ENCODE measurements around the gene PALM.

The PALM gene

DNA sequence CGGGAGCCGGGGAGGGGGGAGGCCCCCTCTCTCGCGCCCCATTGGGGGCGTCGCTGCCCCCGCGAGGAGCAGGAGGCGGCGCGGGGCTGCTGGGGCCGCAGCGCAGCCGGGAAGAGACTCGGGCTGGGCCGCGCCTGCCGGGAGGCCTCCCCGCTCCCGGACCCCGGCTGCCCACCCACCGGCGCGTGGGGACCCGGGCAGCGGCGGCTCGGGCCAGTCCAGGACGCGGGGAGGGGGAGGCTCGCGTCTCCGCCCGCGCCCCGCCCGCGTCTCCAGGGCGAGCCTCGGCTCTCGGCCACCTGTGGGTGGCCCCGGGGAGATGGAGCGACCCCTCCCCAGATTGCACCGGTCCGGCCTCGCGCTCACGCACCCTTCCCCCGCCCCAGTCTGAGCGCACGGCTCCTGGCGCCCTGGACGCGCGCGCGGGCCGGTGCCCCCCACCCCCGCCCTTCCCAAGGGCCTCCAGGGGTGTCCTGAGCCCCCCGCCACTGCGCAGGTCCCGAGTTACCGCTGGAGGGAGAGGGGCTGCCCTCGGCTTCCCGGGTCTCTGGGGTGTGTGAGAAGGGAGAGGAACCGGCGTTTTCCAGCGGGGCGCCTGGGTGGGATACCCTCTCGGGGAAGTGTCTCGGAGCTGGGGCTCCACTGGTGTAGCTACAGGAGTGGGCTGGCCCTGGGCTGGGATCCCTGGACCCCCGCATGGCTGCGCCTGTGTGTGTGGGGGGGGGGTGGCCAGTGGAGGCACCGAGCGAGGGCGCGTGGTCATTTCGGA, 645 bp downstream of the PALM start:
- H3K9me3 ChIP-seq (ENCODE audit: control insufficient read depth, low read length) = no peaks in the 10 kb centered on the region
- no peak overlapping the region for H3K27ac ChIP-seq (ENCODE audit: insufficient read depth, low read length, poor library complexity, severe bottlenecking)
- no peak overlapping the region for H3K4me3 ChIP-seq (ENCODE audit: insufficient read depth, low read depth, low read length, poor library complexity, severe bottlenecking)
- H3K4me1 ChIP-seq (ENCODE audit: control insufficient read depth, insufficient read depth, low read length, poor library complexity, severe bottlenecking) = peaks cover 4% of the 10 kb centered on the region
- no peak for DNase-seq
- no peaks in the 10 kb centered on the region for H3K36me3 ChIP-seq (ENCODE audit: control insufficient read depth, insufficient read depth, low read length)
- H3K27me3 ChIP-seq (replicated peaks; ENCODE audit: control insufficient read depth, insufficient read depth, low read length, poor library complexity, severe bottlenecking) = peaks cover 17% of the 10 kb centered on the region

- Histone ChIP-seq H3K4me1 (ENCODE audit: control insufficient read depth, insufficient read depth, low read length, poor library complexity, severe bottlenecking) (no peaks in the 10 kb centered on the region), H3K36me3 (ENCODE audit: control insufficient read depth, insufficient read depth, low read length) (no peaks in the 10 kb centered on the region), H3K27me3 (replicated peaks; ENCODE audit: control insufficient read depth, insufficient read depth, low read length, poor library complexity, severe bottlenecking) (peaks cover 17% of the 10 kb centered on the region), H3K9me3 (ENCODE audit: control insufficient read depth, low read length) (no peaks in the 10 kb centered on the region), H3K4me3 (ENCODE audit: insufficient read depth, low read depth, low read length, poor library complexity, severe bottlenecking) (no peak overlapping the region), H3K27ac (ENCODE audit: insufficient read depth, low read length, poor library complexity, severe bottlenecking) (no peak overlapping the region)
- no peak for DNase-seq
These were observed 1.3 kb downstream of the PALM start for GRCh38 chr19:709965-710571.

DNA sequence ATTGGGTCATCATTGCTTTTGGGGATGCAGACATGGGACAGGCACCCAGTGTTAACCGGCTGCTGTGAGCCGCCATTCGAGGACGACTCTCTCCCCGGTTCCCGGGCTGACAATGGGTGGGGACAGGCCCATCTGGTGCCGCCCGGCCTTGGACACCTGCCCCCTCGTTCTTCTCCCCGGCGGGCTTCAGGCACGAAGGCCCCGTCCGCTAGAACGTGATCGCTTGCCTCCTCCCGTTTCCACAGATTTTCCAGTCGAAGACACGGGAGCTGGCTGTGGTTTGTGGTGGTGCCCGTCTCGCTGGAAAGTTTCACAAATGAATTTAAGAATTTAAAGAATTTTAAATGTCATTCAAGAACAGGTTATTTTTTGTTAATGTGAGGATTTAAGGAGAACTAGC, 2.0 kb downstream of the PALM start:
- Histone ChIP-seq H3K4me3 (ENCODE audit: insufficient read depth, low read depth, low read length, poor library complexity, severe bottlenecking) (no peak overlapping the region), H3K4me1 (ENCODE audit: control insufficient read depth, insufficient read depth, low read length, poor library complexity, severe bottlenecking) (no peaks in the 10 kb centered on the region), H3K9me3 (ENCODE audit: control insufficient read depth, low read length) (no peaks in the 10 kb centered on the region), H3K27ac (ENCODE audit: insufficient read depth, low read length, poor library complexity, severe bottlenecking) (no peak overlapping the region), H3K27me3 (replicated peaks; ENCODE audit: control insufficient read depth, insufficient read depth, low read length, poor library complexity, severe bottlenecking) (peaks cover 17% of the 10 kb centered on the region), H3K36me3 (ENCODE audit: control insufficient read depth, insufficient read depth, low read length) (no peaks in the 10 kb centered on the region)
- no peak for DNase-seq

- H3K27ac ChIP-seq (ENCODE audit: insufficient read depth, low read length, poor library complexity, severe bottlenecking) = no peak overlapping the region
- DNase-seq = no peak
- H3K27me3 ChIP-seq (replicated peaks; ENCODE audit: control insufficient read depth, insufficient read depth, low read length, poor library complexity, severe bottlenecking) = peaks cover 17% of the 10 kb centered on the region
- H3K36me3 ChIP-seq (ENCODE audit: control insufficient read depth, insufficient read depth, low read length) = no peaks in the 10 kb centered on the region
- no peaks in the 10 kb centered on the region for H3K4me1 ChIP-seq (ENCODE audit: control insufficient read depth, insufficient read depth, low read length, poor library complexity, severe bottlenecking)
- no peak overlapping the region for H3K4me3 ChIP-seq (ENCODE audit: insufficient read depth, low read depth, low read length, poor library complexity, severe bottlenecking)
- no peaks in the 10 kb centered on the region for H3K9me3 ChIP-seq (ENCODE audit: control insufficient read depth, low read length)
These were observed 2.5 kb downstream of the PALM start for GRCh38 chr19:711254-711653.

DNA sequence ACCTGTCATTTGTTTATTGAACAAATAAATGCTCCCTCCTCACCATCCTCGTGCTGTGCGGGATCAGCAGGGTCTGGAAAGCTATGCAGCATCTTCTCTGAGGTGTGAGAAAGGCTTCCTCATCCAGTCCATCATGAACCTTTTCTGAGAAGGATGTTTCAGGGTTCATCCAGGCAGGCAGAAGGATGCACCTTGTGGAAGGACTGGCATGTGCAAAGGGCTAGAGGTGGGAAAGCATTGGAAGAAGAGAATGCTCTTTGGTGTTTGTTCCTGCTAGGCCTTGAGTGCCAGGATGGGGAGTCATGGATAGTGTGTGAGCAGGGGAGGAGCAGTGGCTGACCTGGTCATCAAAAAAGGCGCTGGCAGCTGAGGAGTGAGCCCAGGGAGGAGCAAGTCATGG, 6.6 kb downstream of the PALM start:
- Histone ChIP-seq H3K4me3 (ENCODE audit: insufficient read depth, low read depth, low read length, poor library complexity, severe bottlenecking) (no peak overlapping the region), H3K27ac (ENCODE audit: insufficient read depth, low read length, poor library complexity, severe bottlenecking) (no peak overlapping the region), H3K9me3 (ENCODE audit: control insufficient read depth, low read length) (no peaks in the 10 kb centered on the region), H3K4me1 (ENCODE audit: control insufficient read depth, insufficient read depth, low read length, poor library complexity, severe bottlenecking) (no peaks in the 10 kb centered on the region), H3K36me3 (ENCODE audit: control insufficient read depth, insufficient read depth, low read length) (no peaks in the 10 kb centered on the region), H3K27me3 (replicated peaks; ENCODE audit: control insufficient read depth, insufficient read depth, low read length, poor library complexity, severe bottlenecking) (peaks cover 9% of the 10 kb centered on the region)
- DNase-seq = no peak

GRCh38 chr19:718251-718951, 9.7 kb downstream of the PALM start:
- Histone ChIP-seq H3K27me3 (replicated peaks; ENCODE audit: control insufficient read depth, insufficient read depth, low read length, poor library complexity, severe bottlenecking) (peaks cover 12% of the 10 kb centered on the region), H3K9me3 (ENCODE audit: control insufficient read depth, low read length) (no peaks in the 10 kb centered on the region), H3K27ac (ENCODE audit: insufficient read depth, low read length, poor library complexity, severe bottlenecking) (no peak overlapping the region), H3K36me3 (ENCODE audit: control insufficient read depth, insufficient read depth, low read length) (no peaks in the 10 kb centered on the region), H3K4me3 (ENCODE audit: insufficient read depth, low read depth, low read length, poor library complexity, severe bottlenecking) (no peak overlapping the region), H3K4me1 (ENCODE audit: control insufficient read depth, insufficient read depth, low read length, poor library complexity, severe bottlenecking) (no peaks in the 10 kb centered on the region)
- no peak for DNase-seq

DNA sequence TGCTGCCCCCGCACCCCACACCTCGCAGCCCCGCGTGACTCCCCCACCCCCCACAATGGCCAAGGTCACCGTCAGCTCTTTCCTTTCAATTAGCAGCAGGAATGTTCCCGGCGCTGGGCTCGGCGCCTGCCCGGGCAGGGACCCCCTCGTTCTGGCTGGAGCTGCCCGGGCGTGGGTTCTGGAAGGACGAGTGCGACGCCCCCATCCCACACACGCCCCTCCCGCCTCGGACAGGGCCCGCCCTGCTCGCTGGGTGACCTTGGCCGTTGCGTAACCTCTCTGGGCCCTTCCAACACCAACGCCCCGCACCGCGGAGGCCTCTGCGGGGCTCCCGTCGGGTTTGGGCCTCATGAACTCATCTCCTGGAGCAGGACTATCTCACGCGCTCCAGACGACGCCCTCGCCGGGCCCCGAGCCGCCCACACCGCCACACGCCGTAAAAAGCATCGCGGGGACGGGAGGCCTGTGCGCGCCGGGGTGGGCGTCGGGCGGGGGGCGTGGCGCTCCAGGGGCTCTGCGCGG, 10.3 kb downstream of the PALM start:
- H3K27ac ChIP-seq (ENCODE audit: insufficient read depth, low read length, poor library complexity, severe bottlenecking) = no peak overlapping the region
- H3K4me1 ChIP-seq (ENCODE audit: control insufficient read depth, insufficient read depth, low read length, poor library complexity, severe bottlenecking) = no peaks in the 10 kb centered on the region
- H3K36me3 ChIP-seq (ENCODE audit: control insufficient read depth, insufficient read depth, low read length) = no peaks in the 10 kb centered on the region
- DNase-seq = no peak
- no peaks in the 10 kb centered on the region for H3K9me3 ChIP-seq (ENCODE audit: control insufficient read depth, low read length)
- H3K4me3 ChIP-seq (ENCODE audit: insufficient read depth, low read depth, low read length, poor library complexity, severe bottlenecking) = no peak overlapping the region
- H3K27me3 ChIP-seq (replicated peaks; ENCODE audit: control insufficient read depth, insufficient read depth, low read length, poor library complexity, severe bottlenecking) = peaks cover 12% of the 10 kb centered on the region

DNA sequence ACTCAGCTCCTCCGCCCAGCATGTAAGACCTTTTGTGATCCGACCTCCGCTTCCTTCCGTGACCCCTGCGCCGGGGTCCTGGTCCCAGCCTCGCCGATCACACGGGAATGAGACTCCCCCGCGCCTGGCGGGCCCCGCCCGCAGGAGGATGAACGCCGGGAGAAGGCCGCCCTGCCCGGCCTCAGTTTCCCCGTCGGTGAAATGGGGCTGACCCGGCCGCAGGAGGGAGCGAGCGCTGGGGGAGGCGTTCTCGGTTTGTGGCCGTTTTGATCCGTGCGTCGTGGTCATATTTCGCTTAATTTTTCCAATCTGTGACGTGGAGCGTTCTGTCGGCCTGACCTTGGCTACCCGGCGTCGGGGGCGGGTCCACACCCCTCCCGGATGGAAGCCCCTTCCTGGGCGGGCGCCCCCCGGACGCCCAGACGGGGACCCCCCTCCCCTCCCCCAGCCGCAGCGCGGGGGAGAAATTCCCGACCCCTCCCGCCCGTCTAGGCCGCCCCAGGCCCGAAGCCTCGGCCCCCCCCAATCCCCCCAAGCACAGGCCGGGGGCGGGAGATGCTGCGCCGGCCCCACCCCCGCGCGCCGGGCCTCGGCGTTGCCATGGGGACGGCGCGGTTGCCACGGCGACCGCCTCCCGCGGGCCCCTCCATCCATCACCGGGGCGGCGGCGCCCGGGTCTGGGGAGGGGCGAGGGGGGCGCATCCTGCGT, 11.1 kb downstream of the PALM start:
- Histone ChIP-seq H3K4me1 (ENCODE audit: control insufficient read depth, insufficient read depth, low read length, poor library complexity, severe bottlenecking) (no peaks in the 10 kb centered on the region), H3K36me3 (ENCODE audit: control insufficient read depth, insufficient read depth, low read length) (no peaks in the 10 kb centered on the region), H3K9me3 (ENCODE audit: control insufficient read depth, low read length) (no peaks in the 10 kb centered on the region), H3K27me3 (replicated peaks; ENCODE audit: control insufficient read depth, insufficient read depth, low read length, poor library complexity, severe bottlenecking) (peaks cover 12% of the 10 kb centered on the region), H3K27ac (ENCODE audit: insufficient read depth, low read length, poor library complexity, severe bottlenecking) (no peak overlapping the region), H3K4me3 (ENCODE audit: insufficient read depth, low read depth, low read length, poor library complexity, severe bottlenecking) (no peak overlapping the region)
- no peak for DNase-seq

DNA sequence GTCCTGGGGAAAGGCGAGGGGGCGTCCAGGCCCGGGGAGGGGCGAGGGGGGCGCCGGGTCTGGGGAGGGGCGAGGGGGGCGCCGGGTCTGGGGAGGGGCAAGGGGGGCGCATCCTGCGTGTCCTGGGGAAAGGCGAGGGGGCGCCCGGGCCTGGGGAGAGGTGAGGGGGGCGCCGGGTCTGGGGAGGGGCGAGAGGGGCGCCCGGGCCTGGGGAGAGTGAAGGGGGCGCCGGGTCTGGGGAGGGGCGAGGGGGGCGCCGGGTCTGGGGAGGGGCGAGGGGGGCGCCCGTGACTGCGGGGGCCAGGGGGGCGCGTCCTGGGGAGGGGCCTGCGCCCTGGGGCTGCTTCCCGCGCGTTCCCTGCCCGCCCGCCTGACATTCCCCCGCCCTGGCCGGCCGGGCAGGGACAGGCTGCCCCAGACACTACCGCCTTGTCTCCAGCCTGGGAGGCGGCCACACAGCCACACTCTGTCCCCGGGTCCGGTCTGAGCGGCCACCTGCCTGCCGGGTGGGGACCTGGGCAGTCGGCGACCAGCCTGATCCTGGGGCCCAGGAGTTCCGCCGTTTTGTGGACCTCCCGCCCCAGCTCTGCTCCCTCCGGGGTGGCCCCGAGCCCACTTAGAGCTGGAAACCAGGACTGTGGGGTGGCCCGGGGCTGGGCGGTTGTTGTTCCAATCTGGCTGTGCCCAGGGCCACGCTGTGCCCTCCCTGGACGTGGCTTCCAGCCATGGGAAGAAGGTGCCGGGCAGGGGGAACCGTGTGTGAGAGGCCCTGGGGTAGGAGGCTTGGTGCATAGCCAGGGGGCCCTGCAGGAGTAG, 11.8 kb downstream of the PALM start:
- H3K4me1 ChIP-seq (ENCODE audit: control insufficient read depth, insufficient read depth, low read length, poor library complexity, severe bottlenecking) = no peaks in the 10 kb centered on the region
- no peak overlapping the region for H3K27ac ChIP-seq (ENCODE audit: insufficient read depth, low read length, poor library complexity, severe bottlenecking)
- no peak overlapping the region for H3K4me3 ChIP-seq (ENCODE audit: insufficient read depth, low read depth, low read length, poor library complexity, severe bottlenecking)
- peaks cover 12% of the 10 kb centered on the region for H3K27me3 ChIP-seq (replicated peaks; ENCODE audit: control insufficient read depth, insufficient read depth, low read length, poor library complexity, severe bottlenecking)
- no peaks in the 10 kb centered on the region for H3K9me3 ChIP-seq (ENCODE audit: control insufficient read depth, low read length)
- H3K36me3 ChIP-seq (ENCODE audit: control insufficient read depth, insufficient read depth, low read length) = no peaks in the 10 kb centered on the region
- no peak for DNase-seq
